Upper lobe of left lung (tissue), 4 donors: ENCODE measurements around the gene SPATA32.

Experiments
- POLR2A ChIP-seq, 4 donors: fragments of 450-650 bp; IDR thresholded peaks; one replicate each; pipeline ENCODE4 v1.5.1; 2016 to 2017; ENCODE audit warnings: antibody characterized with exemption in 4 of 4, mild to moderate bottlenecking in 2 of 4
- POLR2AphosphoS5 ChIP-seq, 2 donors: sonication (generic); formaldehyde crosslinking; IDR thresholded peaks; one replicate each; pipeline ENCODE4 v1.5.1; 2017; ENCODE audit warnings: antibody characterized with exemption in 2 of 2
- TF ChIP-seq, protein P1 (sequence below), 6 experiments: fragments of 450-650 bp in 4 of 6; fragments of 200-600 bp in 2 of 6; sonication (generic) in 2 of 6; IDR thresholded peaks; one replicate each; pipeline ENCODE4 v1.5.1; 2016 to 2019; ENCODE audit warnings: antibody characterized with exemption in 6 of 6

DNA sequence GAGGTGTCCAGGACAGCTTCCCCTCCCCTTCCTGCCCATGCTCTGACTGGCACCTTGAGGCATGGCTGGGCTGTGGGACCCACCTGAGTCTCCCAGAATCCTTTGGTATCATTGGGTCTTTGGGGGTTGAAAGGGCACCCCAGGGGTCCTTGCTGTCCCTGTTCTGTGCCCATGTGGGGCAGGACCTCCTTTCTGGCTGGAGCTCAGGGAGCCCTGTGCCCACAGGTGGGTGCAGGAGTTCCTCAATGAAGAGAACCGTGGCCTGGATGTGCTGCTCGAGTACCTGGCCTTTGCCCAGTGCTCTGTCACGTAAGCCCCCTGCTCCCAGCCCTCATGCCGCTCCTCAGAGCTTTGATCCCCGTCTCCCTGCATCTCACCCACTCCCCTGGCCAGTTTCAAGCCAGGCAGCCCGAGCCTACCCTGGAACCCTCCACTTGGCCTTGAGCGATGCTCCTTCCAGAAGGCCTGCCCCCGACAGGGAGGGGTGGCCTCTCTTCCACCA, 28.4 kb downstream of the SPATA32 start:
- TF ChIP-seq, protein P1, sequence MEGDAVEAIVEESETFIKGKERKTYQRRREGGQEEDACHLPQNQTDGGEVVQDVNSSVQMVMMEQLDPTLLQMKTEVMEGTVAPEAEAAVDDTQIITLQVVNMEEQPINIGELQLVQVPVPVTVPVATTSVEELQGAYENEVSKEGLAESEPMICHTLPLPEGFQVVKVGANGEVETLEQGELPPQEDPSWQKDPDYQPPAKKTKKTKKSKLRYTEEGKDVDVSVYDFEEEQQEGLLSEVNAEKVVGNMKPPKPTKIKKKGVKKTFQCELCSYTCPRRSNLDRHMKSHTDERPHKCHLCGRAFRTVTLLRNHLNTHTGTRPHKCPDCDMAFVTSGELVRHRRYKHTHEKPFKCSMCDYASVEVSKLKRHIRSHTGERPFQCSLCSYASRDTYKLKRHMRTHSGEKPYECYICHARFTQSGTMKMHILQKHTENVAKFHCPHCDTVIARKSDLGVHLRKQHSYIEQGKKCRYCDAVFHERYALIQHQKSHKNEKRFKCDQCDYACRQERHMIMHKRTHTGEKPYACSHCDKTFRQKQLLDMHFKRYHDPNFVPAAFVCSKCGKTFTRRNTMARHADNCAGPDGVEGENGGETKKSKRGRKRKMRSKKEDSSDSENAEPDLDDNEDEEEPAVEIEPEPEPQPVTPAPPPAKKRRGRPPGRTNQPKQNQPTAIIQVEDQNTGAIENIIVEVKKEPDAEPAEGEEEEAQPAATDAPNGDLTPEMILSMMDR (IDR thresholded peaks at IDR 0.05): no peak
- TF ChIP-seq POLR2A (IDR thresholded peaks at IDR 0.05): no peak
- TF ChIP-seq POLR2AphosphoS5 (IDR thresholded peaks at IDR 0.05): no peak
